ENCODE measurements around the gene GPBP1L1.
"Not testable (repeated sequence)": the region's sequence is repeated elsewhere in the genome, so short reads cannot be mapped to it uniquely, and the experiment has no call there.

The GPBP1L1 gene

DNA sequence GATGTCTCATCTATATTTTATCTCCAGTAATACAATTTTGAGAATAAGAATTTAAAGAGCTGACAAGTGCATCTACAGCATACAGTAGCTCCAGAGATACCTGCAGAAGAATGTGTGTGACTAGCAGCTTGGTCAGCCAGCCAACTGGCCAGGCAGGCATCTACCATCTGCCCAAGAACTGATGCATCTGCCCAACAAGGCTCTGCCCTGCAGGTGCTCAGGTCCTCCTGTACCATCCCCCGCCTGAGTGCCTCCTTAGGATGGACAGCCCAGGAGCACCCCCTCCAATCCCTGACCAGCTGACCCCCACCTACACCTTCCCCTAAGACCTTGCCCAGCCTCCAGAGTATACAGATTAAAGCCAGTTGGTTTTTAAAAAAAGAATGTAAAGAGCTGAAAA, 32.0 kb upstream of the GPBP1L1 start:
- TF ChIP-seq, protein P1, sequence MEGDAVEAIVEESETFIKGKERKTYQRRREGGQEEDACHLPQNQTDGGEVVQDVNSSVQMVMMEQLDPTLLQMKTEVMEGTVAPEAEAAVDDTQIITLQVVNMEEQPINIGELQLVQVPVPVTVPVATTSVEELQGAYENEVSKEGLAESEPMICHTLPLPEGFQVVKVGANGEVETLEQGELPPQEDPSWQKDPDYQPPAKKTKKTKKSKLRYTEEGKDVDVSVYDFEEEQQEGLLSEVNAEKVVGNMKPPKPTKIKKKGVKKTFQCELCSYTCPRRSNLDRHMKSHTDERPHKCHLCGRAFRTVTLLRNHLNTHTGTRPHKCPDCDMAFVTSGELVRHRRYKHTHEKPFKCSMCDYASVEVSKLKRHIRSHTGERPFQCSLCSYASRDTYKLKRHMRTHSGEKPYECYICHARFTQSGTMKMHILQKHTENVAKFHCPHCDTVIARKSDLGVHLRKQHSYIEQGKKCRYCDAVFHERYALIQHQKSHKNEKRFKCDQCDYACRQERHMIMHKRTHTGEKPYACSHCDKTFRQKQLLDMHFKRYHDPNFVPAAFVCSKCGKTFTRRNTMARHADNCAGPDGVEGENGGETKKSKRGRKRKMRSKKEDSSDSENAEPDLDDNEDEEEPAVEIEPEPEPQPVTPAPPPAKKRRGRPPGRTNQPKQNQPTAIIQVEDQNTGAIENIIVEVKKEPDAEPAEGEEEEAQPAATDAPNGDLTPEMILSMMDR (IDR thresholded peaks at IDR 0.05; ENCODE audit: low read depth, low read length) = no peak
- DNase-seq (ENCODE audit: extremely low read depth, low read depth) = no peak

DNA sequence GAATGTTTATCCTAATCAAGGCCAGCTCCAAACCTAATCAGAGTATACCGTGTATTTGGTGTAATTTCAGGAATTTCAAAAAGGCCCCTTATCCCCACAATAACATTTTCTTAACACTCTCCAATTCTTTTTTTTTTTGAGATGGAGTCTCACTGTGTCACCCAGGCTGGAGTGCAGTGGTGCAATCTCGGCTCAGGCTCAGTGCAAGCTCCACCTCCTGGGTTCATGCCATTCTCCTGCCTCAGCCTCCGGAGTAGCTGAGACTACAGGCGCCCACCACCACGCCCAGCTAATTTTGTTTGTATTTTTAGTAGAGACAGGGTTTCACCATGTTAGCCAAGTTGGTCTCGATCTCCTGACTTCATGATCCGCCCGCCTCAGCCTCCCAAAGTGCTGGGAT, 31.1 kb upstream of the GPBP1L1 start:
- not testable (repeated sequence) for DNase-seq (ENCODE audit: extremely low read depth, low read depth)

- no peak for DNase-seq (ENCODE audit: extremely low read depth, low read depth)
- TF ChIP-seq, protein P1 (IDR thresholded peaks at IDR 0.05; ENCODE audit: low read depth, low read length) = no peak
These were observed 30.4 kb upstream of the GPBP1L1 start for GRCh38 chr1:45716700-45717099.

DNA sequence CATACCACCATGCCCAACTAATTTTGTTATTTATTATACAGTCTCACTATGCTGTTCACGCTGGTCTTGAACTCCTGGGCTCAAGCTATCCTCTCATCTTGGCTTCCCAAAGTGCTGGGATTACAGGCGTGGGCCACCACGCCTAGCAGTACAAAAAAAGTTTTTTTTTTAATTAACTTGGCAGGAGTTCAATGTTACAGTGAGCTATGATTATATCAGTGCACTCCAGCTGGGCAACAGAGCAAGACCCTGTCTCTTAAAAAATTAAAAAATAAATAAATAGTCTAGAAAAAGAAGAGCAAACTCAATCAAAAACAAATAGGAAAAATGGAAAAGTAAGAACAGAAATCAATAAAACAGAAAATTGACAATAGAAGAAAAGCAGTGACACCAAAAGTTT, 27.4 kb upstream of the GPBP1L1 start:
- DNase-seq (ENCODE audit: extremely low read depth, low read depth) = no peak
- TF ChIP-seq, protein P1 (IDR thresholded peaks at IDR 0.05; ENCODE audit: low read depth, low read length) = no peak

DNA sequence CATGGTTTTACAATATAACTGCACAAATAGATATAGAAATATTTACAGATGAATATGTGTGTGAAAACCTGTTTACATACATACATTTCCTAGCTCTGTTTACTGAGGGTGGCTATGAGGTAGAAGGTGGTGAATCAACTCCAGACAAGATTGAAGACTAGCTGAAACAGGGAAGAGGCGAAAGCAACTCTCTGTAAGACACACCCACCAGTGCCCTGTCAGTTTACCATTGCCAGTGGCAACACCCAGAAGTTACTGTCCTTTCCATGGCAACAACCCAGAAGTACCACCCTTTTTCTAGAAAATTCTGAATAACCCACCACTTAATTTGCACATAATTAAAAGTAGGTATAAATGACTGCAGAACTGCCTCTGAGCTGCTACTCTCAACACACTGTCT, 18.3 kb upstream of the GPBP1L1 start:
- TF ChIP-seq, protein P1 (IDR thresholded peaks at IDR 0.05; ENCODE audit: low read depth, low read length) = no peak
- no peak for DNase-seq (ENCODE audit: extremely low read depth, low read depth)

DNA sequence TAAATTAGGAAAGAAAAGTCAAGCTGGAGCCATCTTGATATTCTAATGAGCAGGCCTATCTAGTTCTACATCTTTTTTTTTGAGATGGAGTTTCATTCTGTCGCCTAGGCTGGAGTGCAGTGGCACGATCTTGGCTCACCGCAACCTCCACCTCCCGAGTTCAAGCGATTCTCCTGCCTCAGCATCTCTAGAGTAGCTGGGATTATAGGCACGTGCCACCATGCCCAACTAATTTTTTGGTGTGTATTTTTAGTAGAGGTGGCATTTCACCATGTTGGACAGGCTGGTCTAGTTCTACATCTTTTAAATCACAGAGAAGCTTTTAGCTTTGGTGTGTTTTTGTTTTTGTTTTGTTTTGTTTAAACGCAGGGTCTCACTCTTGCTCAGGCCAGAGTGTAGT, 8.5 kb upstream of the GPBP1L1 start:
- no peak for DNase-seq (ENCODE audit: extremely low read depth, low read depth)
- TF ChIP-seq, protein P1 (IDR thresholded peaks at IDR 0.05; ENCODE audit: low read depth, low read length) = no peak

- DNase-seq (ENCODE audit: extremely low read depth, low read depth) = not testable (repeated sequence)
These were observed 7.5 kb upstream of the GPBP1L1 start for GRCh38 chr1:45693811-45694210.

DNA sequence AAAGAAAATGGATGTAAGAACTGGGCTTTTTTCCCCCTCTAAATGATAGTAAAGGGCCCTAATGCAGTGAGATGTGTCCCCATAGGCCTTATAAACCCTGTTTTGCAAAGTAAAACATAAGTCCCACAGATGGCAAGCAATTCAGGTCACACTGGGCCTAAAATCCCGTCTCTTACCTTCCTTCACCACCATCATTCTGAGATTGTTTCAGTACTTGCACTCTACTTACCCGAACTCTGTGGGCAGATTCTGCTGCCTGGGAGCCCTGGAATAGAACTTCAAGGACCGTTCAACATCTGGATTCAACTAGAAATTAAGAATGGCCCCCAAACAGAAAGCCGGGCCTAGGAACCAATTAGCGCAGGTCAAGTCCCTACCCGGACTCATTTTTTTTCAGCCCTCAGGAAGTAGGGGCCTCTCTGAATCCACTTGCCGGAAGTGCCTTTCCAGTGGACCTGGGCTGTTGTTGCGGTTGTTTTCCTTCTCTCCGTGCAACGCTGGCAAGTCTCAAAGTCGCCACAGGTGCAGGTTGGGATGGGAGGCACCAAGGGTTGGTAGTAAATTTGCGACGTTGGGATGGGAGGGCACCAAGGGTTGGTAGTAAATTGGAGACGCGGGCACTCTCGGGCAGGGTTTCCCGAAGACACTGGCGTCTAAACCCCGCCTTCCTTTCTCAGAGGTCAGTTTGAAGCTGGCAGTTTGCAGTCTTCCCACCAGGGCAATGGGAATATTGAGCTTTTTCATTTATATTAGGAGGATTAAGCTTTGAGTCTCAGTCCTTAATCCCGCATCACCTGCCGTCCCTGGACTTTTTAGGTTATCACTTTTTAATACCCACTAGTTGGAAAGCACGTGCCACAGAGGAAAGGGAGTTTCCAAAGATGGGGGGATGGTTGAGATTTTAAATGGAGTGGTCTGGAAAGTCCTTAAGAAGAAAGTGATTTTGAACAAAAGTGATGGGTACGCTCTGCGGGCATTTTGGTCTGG, 1.7 kb upstream of the GPBP1L1 start, which contains the start of gene TMEM69:
TSS of gene TMEM69 (plus strand) at position 428 of the 987 bp plus-strand sequence. CDS start 2,888 bp downstream, outside the sequence.
- TF ChIP-seq, protein P1 (IDR thresholded peaks at IDR 0.05; ENCODE audit: low read depth, low read length) = no peak; the same call in 1 of the 2 replicates

More for the DNA sequence above, 1.7 kb upstream of the GPBP1L1 start, which contains the start of gene TMEM69:
- peak; percentile 79 for DNase-seq (ENCODE audit: extremely low read depth, low read depth)

Measured in AG09319 (cell line).